Astrocyte (in vitro differentiated cells and primary cell): ENCODE measurements around the gene CCDC80.

ENCODE experiments used
- EZH2 ChIP-seq: IDR thresholded peaks from 2 replicates; pipeline ENCODE4 v1.6.1; 2012; ENCODE audit warnings: mild to moderate bottlenecking, low read length, inconsistent platforms; ENCODE audit not compliant: insufficient read depth
- TF ChIP-seq, protein P1 (sequence below): IDR thresholded peaks from 2 replicates; pipeline ENCODE4 v1.5.1; 2011; ENCODE audit warnings: low read depth, mild to moderate bottlenecking, inconsistent platforms, low read length, moderate library complexity; ENCODE audit not compliant: insufficient read depth

DNA sequence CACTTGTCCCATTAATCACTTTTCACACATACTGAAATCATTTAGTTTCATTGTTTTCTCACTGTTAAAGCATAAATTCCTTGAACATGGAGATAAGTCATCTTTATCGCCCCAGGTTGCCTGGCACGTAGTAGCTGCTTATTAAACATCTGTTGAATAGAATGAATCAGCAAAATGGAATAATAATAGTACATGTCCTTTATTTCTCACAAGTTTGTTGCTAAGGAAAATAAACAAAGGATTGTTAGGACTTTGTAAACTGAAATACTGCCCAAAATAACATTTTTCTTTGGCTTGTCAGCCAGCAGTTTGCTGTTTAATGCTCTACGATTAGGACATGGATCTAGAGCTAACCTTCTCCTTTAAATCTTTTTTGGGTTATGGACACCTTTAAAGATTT is 61.2 kb downstream of the CCDC80 start:
- TF ChIP-seq, protein P1, sequence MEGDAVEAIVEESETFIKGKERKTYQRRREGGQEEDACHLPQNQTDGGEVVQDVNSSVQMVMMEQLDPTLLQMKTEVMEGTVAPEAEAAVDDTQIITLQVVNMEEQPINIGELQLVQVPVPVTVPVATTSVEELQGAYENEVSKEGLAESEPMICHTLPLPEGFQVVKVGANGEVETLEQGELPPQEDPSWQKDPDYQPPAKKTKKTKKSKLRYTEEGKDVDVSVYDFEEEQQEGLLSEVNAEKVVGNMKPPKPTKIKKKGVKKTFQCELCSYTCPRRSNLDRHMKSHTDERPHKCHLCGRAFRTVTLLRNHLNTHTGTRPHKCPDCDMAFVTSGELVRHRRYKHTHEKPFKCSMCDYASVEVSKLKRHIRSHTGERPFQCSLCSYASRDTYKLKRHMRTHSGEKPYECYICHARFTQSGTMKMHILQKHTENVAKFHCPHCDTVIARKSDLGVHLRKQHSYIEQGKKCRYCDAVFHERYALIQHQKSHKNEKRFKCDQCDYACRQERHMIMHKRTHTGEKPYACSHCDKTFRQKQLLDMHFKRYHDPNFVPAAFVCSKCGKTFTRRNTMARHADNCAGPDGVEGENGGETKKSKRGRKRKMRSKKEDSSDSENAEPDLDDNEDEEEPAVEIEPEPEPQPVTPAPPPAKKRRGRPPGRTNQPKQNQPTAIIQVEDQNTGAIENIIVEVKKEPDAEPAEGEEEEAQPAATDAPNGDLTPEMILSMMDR, result no peak
- TF ChIP-seq EZH2, result no peak
